Coronary artery (tissue), 2 donors: ENCODE measurements around the gene TAS2R31.

Experiments
- DNase-seq: peaks from one replicate; pipeline ENCODE4 v3.0.0-alpha.2; 2017; ENCODE audit warnings: low spot score
- H3K27ac ChIP-seq, 2 donors: fragments of 200-600 bp; sonication (generic); one replicate each; pipeline ENCODE4 v1.5.1; 2016 to 2019
- H3K4me3 ChIP-seq: fragments of 200-600 bp; sonication (generic); 2 replicates; pipeline ENCODE4 v1.5.1; 2016; ENCODE audit warnings: mild to moderate bottlenecking, moderate library complexity
- TF ChIP-seq, protein P1 (sequence below): fragments of 200-600 bp; sonication (generic); IDR thresholded peaks from one replicate; pipeline ENCODE4 v1.5.1; 2019; ENCODE audit warnings: antibody characterized with exemption

TAS2R31 gene

DNA sequence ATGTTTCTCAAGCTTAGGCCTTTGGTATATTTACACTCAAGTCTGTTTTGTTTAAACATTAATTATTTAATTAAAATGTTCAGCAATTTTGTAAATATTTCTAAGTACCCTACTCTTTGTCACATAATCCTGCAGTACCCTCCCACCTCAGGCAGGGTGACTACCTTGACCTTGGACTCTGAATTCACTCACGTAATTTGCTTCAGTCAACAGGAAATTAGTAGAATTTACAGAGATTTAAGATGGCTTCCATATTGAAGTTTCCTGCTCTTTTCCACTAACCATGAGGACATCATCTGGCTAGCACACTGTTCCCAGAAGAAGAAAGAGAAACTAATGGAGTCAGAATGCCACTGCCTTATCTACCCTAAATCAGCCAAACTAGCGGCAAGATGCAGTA, 7.8 kb downstream of the TAS2R31 start:
- Histone ChIP-seq H3K4me3 (no peak overlapping the region), H3K27ac (no peak overlapping the region)
- DNase-seq, result no peak
- TF ChIP-seq, protein P1, sequence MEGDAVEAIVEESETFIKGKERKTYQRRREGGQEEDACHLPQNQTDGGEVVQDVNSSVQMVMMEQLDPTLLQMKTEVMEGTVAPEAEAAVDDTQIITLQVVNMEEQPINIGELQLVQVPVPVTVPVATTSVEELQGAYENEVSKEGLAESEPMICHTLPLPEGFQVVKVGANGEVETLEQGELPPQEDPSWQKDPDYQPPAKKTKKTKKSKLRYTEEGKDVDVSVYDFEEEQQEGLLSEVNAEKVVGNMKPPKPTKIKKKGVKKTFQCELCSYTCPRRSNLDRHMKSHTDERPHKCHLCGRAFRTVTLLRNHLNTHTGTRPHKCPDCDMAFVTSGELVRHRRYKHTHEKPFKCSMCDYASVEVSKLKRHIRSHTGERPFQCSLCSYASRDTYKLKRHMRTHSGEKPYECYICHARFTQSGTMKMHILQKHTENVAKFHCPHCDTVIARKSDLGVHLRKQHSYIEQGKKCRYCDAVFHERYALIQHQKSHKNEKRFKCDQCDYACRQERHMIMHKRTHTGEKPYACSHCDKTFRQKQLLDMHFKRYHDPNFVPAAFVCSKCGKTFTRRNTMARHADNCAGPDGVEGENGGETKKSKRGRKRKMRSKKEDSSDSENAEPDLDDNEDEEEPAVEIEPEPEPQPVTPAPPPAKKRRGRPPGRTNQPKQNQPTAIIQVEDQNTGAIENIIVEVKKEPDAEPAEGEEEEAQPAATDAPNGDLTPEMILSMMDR, result no peak

DNA sequence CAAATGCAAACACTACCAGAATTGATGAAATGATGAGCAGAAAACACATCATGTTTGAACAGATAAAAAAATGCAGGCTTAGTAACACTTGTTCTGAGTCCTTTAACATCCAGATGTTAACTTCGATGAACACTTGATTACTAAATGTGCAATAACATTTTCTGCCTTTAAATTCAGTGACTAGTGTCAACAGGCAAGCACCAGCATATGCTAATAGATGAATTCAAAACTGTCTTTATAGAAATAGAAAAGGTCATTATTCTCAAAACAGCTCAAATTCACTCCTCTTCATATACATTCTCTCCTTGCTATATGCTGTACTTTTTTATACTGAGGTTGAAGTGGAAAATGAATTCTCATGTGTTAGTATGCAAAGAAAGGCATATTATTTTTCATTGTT, 8.7 kb downstream of the TAS2R31 start, which contains the start of gene TAS2R19:
Gene TAS2R19, minus strand, starts transcription at position 101 of the 400 bp plus-strand sequence. Its CDS starts 49 bp downstream, at position 52.
- DNase-seq, result no peak
- H3K4me3 ChIP-seq, result no peak within 1 kb of the TSS
- TF ChIP-seq, protein P1, result no peak
- H3K27ac ChIP-seq, result no peak within 1 kb of the TSS

DNA sequence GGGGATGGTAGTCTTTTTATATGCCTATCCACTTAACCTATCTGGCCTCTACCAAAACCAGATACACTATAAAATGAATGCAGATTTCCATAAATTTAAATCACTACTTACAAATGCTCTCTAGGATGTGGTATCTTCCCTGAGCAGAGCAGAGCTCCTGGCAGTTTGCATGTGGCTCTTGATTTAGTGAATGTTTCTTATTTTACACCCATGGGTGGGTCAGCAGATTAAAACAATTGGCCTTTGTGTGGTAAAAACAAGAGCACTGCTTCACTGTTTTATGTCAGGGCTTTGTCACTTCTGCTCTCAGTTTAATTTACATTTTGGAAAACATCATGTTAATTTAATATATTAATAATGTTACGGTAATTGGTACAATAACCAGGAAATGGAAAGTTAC, 14.3 kb downstream of the TAS2R31 start:
- TF ChIP-seq, protein P1, result no peak
- Histone ChIP-seq H3K4me3 (no peak overlapping the region), H3K27ac (no peak overlapping the region)
- DNase-seq, result no peak

DNA sequence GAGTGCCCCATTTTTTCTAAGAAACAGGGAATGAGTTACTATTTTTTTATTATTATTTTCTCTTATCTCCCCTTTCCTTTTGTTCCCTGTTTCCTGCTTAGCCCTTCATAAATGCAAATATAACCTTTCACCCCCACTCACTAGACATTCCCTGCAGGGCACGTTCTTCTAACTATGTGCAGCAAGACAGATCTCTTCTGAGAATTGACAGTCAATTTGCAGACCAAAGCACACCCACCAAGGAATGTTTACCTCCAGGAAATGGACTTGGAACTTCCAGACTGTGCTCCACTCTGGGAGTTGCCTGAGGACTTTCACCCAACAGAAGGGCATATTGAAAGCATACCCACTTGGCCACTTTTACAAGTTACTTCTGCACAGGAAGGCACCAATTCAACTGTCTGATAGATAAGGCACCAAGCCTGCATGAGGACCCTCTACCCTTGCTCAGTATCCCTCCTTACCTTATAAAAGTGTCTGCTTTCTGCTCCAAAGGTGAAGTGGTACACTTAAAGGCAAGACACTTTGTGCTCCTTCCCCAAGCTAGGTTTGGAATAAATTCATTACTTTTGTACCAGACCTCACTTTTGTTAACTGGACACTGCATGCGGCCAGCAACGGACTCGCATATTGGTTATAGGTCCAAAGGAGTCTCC, 15.3 kb downstream of the TAS2R31 start:
- DNase-seq, result no peak
- no peak overlapping the region for H3K4me3 ChIP-seq
- no peak overlapping the region for H3K27ac ChIP-seq
- TF ChIP-seq, protein P1, result no peak

DNA sequence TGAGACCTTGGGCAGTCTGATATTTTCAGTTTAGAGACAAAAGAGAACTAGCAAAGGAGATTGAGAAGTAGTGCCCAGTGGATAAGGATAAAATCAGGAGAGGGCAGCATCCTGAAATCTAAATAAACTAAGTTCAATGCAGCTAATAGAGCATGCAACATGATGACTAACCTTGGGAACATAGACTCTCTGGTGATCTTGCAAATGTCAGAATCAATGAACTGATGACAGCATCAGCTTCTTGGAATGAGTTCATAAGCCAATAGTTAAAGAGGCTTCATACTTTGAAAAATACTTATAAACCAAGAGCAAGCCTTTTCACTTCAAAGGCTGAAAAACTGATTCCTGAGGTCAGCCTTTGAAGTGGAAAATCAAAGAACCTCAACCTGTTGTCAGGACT, 17.0 kb downstream of the TAS2R31 start:
- DNase-seq, result no peak
- Histone ChIP-seq H3K4me3 (no peak overlapping the region), H3K27ac (no peak overlapping the region)
- TF ChIP-seq, protein P1, result no peak

DNA sequence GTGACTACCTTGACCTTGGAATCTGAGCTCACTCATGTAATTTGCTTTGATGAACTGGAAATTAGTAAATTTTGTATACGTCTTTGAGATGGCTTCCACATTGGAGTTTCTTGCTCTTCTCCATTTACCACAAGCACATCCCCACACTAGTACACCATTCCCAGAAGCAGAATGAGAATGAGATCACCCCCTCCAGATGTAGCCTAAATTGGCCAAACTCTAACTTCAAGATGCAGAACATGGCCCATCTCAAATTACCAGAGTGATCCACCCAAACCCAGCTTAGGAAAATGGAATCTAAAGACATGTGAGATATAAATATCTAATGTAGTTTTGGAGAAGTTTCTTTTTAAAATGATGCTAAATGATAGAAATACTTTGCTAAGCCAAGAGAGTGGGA, 23.6 kb downstream of the TAS2R31 start:
- TF ChIP-seq, protein P1, result no peak
- H3K4me3 ChIP-seq, result no peak overlapping the region
- no peak overlapping the region for H3K27ac ChIP-seq
- no peak for DNase-seq

DNA sequence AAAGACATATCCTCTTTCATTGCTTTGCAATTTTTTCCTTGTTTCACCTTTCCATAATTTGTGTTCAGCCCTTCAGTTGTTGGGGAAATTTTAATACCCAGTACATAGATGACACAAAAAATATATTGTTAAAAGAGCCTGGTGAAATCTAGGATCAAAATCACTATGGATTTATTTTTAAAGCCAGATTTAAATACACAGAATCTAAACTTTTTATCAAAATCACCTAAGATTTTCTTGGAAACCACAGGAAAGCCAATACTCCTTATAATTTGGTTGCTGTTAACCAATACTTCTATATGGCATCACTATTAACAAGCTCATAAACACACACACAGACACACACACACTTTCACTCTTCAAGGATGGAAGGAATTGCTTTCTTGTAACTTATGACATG, 33.0 kb downstream of the TAS2R31 start, which contains the start of gene TAS2R20:
Gene TAS2R20, minus strand, starts transcription at position 101 of the 400 bp plus-strand sequence. CDS start 429 bp downstream, outside the sequence.
- Histone ChIP-seq H3K4me3 (no peak within 1 kb of the TSS), H3K27ac (no peak within 1 kb of the TSS)
- TF ChIP-seq, protein P1, result no peak
- DNase-seq, result no peak
